ENCODE results near the gene GATA3. TPM values are rescaled to one million over a fixed set of nuclear protein-coding genes. Genes with fewer than 3 reads are reported as not detected.

GATA3 gene
- total RNA-seq: 1 to 10 TPM in 2 of 4 donors, under 1 TPM in 1, not detected in 1; 0.80 to 5.8 (median 1.4) TPM

DNA sequence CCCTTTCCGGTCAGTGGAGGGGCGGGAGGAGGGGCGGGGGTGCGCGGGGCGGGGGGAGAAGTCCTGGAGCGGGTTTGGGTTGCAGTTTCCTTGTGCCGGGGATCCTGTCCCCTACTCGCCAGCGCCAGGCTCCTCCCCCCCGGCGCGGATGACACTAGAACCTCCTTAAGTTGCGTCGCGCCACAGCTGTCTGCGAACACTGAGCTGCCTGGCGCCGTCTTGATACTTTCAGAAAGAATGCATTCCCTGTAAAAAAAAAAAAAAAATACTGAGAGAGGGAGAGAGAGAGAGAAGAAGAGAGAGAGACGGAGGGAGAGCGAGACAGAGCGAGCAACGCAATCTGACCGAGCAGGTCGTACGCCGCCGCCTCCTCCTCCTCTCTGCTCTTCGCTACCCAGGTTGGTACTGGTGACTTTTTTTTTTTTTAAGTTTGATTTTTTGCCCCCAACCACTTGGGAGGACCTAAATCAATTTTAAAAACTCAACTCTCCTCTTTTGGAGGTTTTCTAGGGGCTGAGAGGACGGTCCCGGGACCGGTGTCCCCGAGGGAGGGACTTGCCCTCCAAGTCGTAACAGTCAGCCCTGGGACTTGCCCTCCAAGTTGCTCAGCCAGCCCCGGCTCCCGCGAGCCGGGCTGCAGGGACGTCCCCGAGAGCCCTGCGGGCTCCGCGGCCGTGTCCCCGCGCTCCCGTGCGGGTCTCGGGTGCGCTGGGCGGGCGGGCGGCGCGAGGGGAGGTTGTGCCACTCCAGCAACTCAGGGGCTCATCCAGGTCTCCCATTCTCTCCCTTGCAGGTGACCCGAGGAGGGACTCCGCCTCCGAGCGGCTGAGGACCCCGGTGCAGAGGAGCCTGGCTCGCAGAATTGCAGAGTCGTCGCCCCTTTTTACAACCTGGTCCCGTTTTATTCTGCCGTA is at the start of gene GATA3:
Gene GATA3, plus strand, starts transcription at position 195 of the 914 bp plus-strand sequence. CDS start 968 bp downstream, outside the sequence.
- peak in 2 of 3 donors; percentile 81 to 89 for DNase-seq
- H3K4me3 ChIP-seq: peak within 1 kb of the TSS; percentile 36 to 65 (median 48)
- H3K9me3 ChIP-seq: peaks cover 0 to 4% (median 0%) of the 10 kb centered on the region in 4 donors
- TF ChIP-seq POLR2A (IDR thresholded peaks at IDR 0.05): no peak
- TF ChIP-seq CTCF (IDR thresholded peaks at IDR 0.05): no peak
- H3K27ac ChIP-seq: peak within 1 kb of the TSS; percentile 61 to 78 (median 70)
- H3K27me3 ChIP-seq: peaks cover 0 to 63% of the 10 kb centered on the region in 2 donors
- peaks cover 3 to 61% (median 29%) of the 10 kb centered on the region in 4 donors for H3K4me1 ChIP-seq
- H3K36me3 ChIP-seq: no peaks in the 10 kb centered on the region

GRCh38 chr10:8006274-8006999 is 48.1 kb upstream of the GATA3 start:
- TF ChIP-seq CTCF (IDR thresholded peaks at IDR 0.05): no peak
- TF ChIP-seq POLR2A (IDR thresholded peaks at IDR 0.05): no peak
- H3K27me3 ChIP-seq: no peaks in the 10 kb centered on the region

GRCh38 chr10:8009031-8009430 is 45.5 kb upstream of the GATA3 start:
- no peak overlapping the region for H3K27ac ChIP-seq
- H3K4me3 ChIP-seq: no peak overlapping the region
- TF ChIP-seq CTCF (IDR thresholded peaks at IDR 0.05): no peak
- TF ChIP-seq POLR2A (IDR thresholded peaks at IDR 0.05): no peak
- H3K4me1 ChIP-seq: peaks cover 0 to 3% (median 0%) of the 10 kb centered on the region in 4 donors
- peaks cover 0 to 8% (median 0%) of the 10 kb centered on the region in 4 donors for H3K9me3 ChIP-seq
- H3K36me3 ChIP-seq: peaks cover 0 to 14% (median 0%) of the 10 kb centered on the region in 3 donors
- H3K27me3 ChIP-seq: no peaks in the 10 kb centered on the region
- no peak for DNase-seq

More at GRCh38 chr10:8006274-8006999, 48.1 kb upstream of the GATA3 start:
- peaks cover 0 to 10% (median 0%) of the 10 kb centered on the region in 4 donors for H3K9me3 ChIP-seq
- no peak overlapping the region for H3K27ac ChIP-seq
- DNase-seq: no peak
- H3K36me3 ChIP-seq: peaks cover 0 to 10% (median 0%) of the 10 kb centered on the region in 3 donors
- H3K4me3 ChIP-seq: no peak overlapping the region
- H3K4me1 ChIP-seq: no peaks in the 10 kb centered on the region

DNA sequence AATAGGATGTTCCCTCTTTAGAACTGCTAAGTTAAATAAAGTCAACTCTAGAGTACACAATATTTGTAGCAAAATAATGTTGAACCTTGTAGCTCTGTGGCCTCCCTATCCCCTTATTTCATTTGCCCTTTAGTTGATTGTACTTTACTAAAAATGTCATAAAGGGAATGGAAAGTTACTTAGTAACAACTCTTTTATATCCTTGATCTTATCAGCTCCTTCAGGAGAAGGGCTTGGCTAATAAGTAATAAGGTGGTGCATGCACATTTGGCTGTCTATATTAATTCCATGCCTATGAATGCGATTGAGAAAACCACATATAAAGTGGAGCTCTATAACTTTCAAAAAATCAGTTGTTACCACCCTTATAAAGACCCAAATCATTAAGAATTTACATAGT is 41.5 kb upstream of the GATA3 start:
- H3K9me3 ChIP-seq: no peaks in the 10 kb centered on the region
- no peak for DNase-seq
- no peak overlapping the region for H3K27ac ChIP-seq
- peaks cover 0 to 26% (median 0%) of the 10 kb centered on the region in 3 donors for H3K36me3 ChIP-seq
- TF ChIP-seq CTCF (IDR thresholded peaks at IDR 0.05): no peak
- TF ChIP-seq POLR2A (IDR thresholded peaks at IDR 0.05): no peak
- no peak overlapping the region for H3K4me3 ChIP-seq
- H3K4me1 ChIP-seq: peaks cover 0 to 3% (median 0%) of the 10 kb centered on the region in 4 donors
- H3K27me3 ChIP-seq: no peaks in the 10 kb centered on the region

- Histone ChIP-seq H3K36me3 (peaks cover 0 to 26% (median 0%) of the 10 kb centered on the region in 3 donors), H3K4me1 (peaks cover 0 to 3% (median 0%) of the 10 kb centered on the region in 4 donors), H3K4me3 (no peak overlapping the region), H3K27me3 (no peaks in the 10 kb centered on the region), H3K27ac (no peak overlapping the region), H3K9me3 (no peaks in the 10 kb centered on the region)
- TF ChIP-seq POLR2A (IDR thresholded peaks at IDR 0.05) (no peak), CTCF (IDR thresholded peaks at IDR 0.05) (no peak)
- no peak for DNase-seq
Observed at GRCh38 chr10:8013619-8014018, 40.9 kb upstream of the GATA3 start.
